CD8-positive, alpha-beta memory T cell (primary cell): Measurements from ENCODE around the gene CEND1. TPM values are rescaled to one million over a fixed set of nuclear protein-coding genes. Genes with fewer than 3 reads are reported as not detected.

Experiments used
- CTCF ChIA-PET: fragments of 350-600 bp; sonication (Branson Sonifier 250); formaldehyde crosslinking; loops from one replicate; lab custom pipeline; 2021; ENCODE audit warnings: antibody characterized with exemption; lab: Charles Lee
- POLR2A ChIA-PET: fragments of 350-600 bp; sonication (Branson Sonifier 250); formaldehyde crosslinking; loops from one replicate; lab custom pipeline; 2021; ENCODE audit warnings: antibody characterized with exemption; lab: Charles Lee
- DNase-seq, 5 donors: peaks; one replicate each; pipeline versions ENCODE4 v3.0.0 to v3.0.0-alpha.2; 2020 to 2022; ENCODE audit warnings: mixed read lengths in 1 of 5
- H3K27ac ChIP-seq: one replicate; pipeline ENCODE4 v1.7.0; 2013; ENCODE audit warnings: low read depth, mild to moderate bottlenecking, low read length, moderate library complexity
- H3K27me3 ChIP-seq: 2 replicates; pipeline ENCODE4 v1.7.0; 2013; ENCODE audit warnings: low read length, mild to moderate bottlenecking; ENCODE audit not compliant: insufficient read depth, poor library complexity, severe bottlenecking
- H3K36me3 ChIP-seq: 2 replicates; pipeline ENCODE4 v1.7.0; 2013; ENCODE audit warnings: mild to moderate bottlenecking, low read length, moderate library complexity; ENCODE audit not compliant: insufficient read depth
- H3K4me1 ChIP-seq: 2 replicates; pipeline ENCODE4 v1.7.0; 2013; ENCODE audit warnings: mild to moderate bottlenecking, low read length, moderate library complexity; ENCODE audit not compliant: insufficient read depth
- H3K4me3 ChIP-seq: 2 replicates; pipeline ENCODE4 v1.7.0; 2013; ENCODE audit warnings: mild to moderate bottlenecking, low read length
- H3K9me3 ChIP-seq: 2 replicates; pipeline ENCODE4 v1.7.0; 2013; ENCODE audit warnings: mild to moderate bottlenecking, low read length
- H3K27ac Mint-ChIP-seq, 8 donors: one replicate each; pipeline ENCODE4 v1.8.0; 2020 to 2021; ENCODE audit warnings: mixed read lengths in 8 of 8, mild to moderate bottlenecking in 6 of 8, inconsistent platforms in 3 of 8, moderate library complexity in 3 of 8
- H3K27me3 Mint-ChIP-seq, 2 donors: one replicate each; pipeline ENCODE4 v1.8.0; 2020 to 2021; ENCODE audit warnings: mixed read lengths in 2 of 2, mild to moderate bottlenecking in 1 of 2, moderate library complexity in 1 of 2
- H3K36me3 Mint-ChIP-seq, 3 donors: one replicate each; pipeline ENCODE4 v1.8.0; 2020 to 2021; ENCODE audit warnings: mixed read lengths in 3 of 3, inconsistent platforms in 1 of 3, mild to moderate bottlenecking in 1 of 3
- H3K4me1 Mint-ChIP-seq, 3 donors: one replicate each; pipeline ENCODE4 v1.8.0; 2020 to 2021; ENCODE audit warnings: mixed read lengths in 3 of 3, inconsistent platforms in 1 of 3, mild to moderate bottlenecking in 1 of 3
- H3K4me3 Mint-ChIP-seq, 7 donors: one replicate each; pipeline ENCODE4 v1.8.0; 2020 to 2021; ENCODE audit warnings: mixed read lengths in 7 of 7, mild to moderate bottlenecking in 6 of 7, moderate library complexity in 4 of 7, inconsistent platforms in 2 of 7
- H3K9me3 Mint-ChIP-seq, 5 donors: one replicate each; pipeline ENCODE4 v1.8.0; 2020 to 2022; ENCODE audit warnings: mixed read lengths in 5 of 5, mild to moderate bottlenecking in 3 of 5, moderate library complexity in 2 of 5, inconsistent platforms in 1 of 5
- polyA plus RNA-seq: library from polyadenylated mRNA; unstranded; fragments of 300-500 nt; fragmentation: Illumina TruSeq; gene quantifications from one replicate; pipeline ENCODE4 v1.2.3, GENCODE V29; 2021
- total RNA-seq, 2 experiments: library from RNA; stranded (reverse); gene quantifications; one replicate each; pipeline ENCODE4 v1.2.3, GENCODE V29; 2021

CEND1 gene
- total and polyA plus RNA-seq, 3 experiments from 2014 or later = 0.13 to 2.6 (median 2.1) TPM

GRCh38 chr11:786235-787083, 3.4 kb downstream of the CEND1 start:
- Histone ChIP-seq H3K27me3 (no peaks in the 10 kb centered on the region), H3K27ac (no peak overlapping the region), H3K4me3 (no peak overlapping the region), H3K4me1 (no peaks in the 10 kb centered on the region), H3K9me3 (no peaks in the 10 kb centered on the region), H3K36me3 (no peaks in the 10 kb centered on the region)
- H3K27ac Mint-ChIP-seq = no peak overlapping the region
- DNase-seq = no peak
- H3K27me3 Mint-ChIP-seq = peaks cover 3% of the 10 kb centered on the region in 2 donors
- H3K4me3 Mint-ChIP-seq = no peak overlapping the region
- peaks cover 0 to 13% (median 0%) of the 10 kb centered on the region in 3 donors for H3K36me3 Mint-ChIP-seq
- no peaks in the 10 kb centered on the region for H3K9me3 Mint-ChIP-seq
- ChIA-PET CTCF (no interaction called here), POLR2A (interaction anchor here (0.6 kb wide), 1 partner anchor 9 kb away, joined by 3 read pairs; no protein-coding TSS in a partner anchor)
- H3K4me1 Mint-ChIP-seq = peaks cover 0 to 14% (median 4%) of the 10 kb centered on the region in 3 donors

- H3K27ac Mint-ChIP-seq = peak overlapping the region in 2 of 8 donors; percentile 47 to 60
- Histone ChIP-seq H3K27ac (no peak overlapping the region), H3K36me3 (no peaks in the 10 kb centered on the region), H3K9me3 (no peaks in the 10 kb centered on the region), H3K4me1 (peaks cover under 1% of the 10 kb centered on the region), H3K27me3 (no peaks in the 10 kb centered on the region), H3K4me3 (no peak overlapping the region)
- ChIA-PET CTCF (no interaction called here), POLR2A (no interaction called here)
- peaks cover 0 to 12% (median 0%) of the 10 kb centered on the region in 3 donors for H3K36me3 Mint-ChIP-seq
- peaks cover 0 to 23% (median 12%) of the 10 kb centered on the region in 3 donors for H3K4me1 Mint-ChIP-seq
- H3K4me3 Mint-ChIP-seq = no peak overlapping the region
- no peak for DNase-seq
- H3K27me3 Mint-ChIP-seq = no peaks in the 10 kb centered on the region
- H3K9me3 Mint-ChIP-seq = no peaks in the 10 kb centered on the region
Observed at GRCh38 chr11:783581-784015, 6.3 kb downstream of the CEND1 start.

DNA sequence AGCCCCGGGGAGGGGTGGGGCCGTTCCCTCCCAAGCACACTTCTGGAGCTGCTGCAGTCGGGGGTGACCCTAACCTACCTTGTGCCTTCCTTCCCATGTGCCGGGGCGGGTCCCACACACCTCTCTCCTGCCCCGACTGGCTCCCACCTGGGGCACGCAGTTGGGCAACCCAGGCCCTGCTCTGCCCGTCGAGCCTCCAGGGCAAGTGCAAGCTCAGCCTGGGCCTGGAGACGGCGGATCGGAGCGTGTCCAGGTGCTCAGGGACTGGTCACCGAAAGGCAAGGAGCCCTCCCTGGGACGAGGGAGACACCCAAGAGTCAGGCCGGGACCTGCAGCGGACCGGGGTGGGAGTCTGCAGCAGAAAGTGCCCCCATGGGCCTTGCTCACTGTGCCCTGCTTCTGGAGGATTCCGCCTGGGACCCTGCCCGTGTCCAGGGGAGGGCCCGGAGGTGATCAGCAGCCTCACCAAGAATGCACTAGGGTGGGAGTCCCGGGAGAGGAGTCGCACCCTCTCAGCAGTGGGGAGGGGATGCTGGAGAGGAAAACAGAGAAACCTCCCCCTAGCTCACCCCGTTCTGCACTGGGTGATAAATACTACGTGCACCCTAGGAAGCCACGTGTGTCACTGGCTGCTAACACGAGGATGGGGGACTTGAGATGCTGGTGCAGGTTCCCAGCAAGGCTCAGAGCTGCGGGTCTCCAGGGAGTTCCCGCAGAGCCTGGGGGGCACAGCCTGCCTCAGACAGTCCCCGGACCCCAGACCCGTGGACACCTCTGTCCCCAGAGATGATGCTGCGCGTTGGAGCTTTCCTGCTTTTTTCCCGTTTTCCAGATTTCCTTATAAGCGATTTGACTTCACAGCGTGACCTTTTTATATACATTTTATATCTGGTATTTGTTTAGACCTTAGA, 7.4 kb downstream of the CEND1 start:
- no peaks in the 10 kb centered on the region for H3K27me3 Mint-ChIP-seq
- no peaks in the 10 kb centered on the region for H3K36me3 ChIP-seq
- H3K27ac Mint-ChIP-seq = no peak overlapping the region
- H3K4me3 ChIP-seq = no peak overlapping the region
- H3K4me1 Mint-ChIP-seq = peaks cover 0 to 24% (median 10%) of the 10 kb centered on the region in 3 donors
- no peaks in the 10 kb centered on the region for H3K9me3 ChIP-seq
- DNase-seq = no peak
- H3K4me3 Mint-ChIP-seq = no peak overlapping the region
- no peaks in the 10 kb centered on the region for H3K9me3 Mint-ChIP-seq
- ChIA-PET CTCF (no interaction called here), POLR2A (interaction anchor here (0.6 kb wide), 1 partner anchor 61 kb away, joined by 4 read pairs; no protein-coding TSS in a partner anchor)
- H3K4me1 ChIP-seq = peaks cover 8% of the 10 kb centered on the region
- H3K27me3 ChIP-seq = no peaks in the 10 kb centered on the region
- peaks cover 0 to 12% (median 0%) of the 10 kb centered on the region in 3 donors for H3K36me3 Mint-ChIP-seq
- H3K27ac ChIP-seq = no peak overlapping the region

- no peak overlapping the region for H3K27ac Mint-ChIP-seq
- Histone ChIP-seq H3K4me3 (no peak overlapping the region), H3K36me3 (no peaks in the 10 kb centered on the region), H3K27ac (no peak overlapping the region), H3K9me3 (no peaks in the 10 kb centered on the region), H3K4me1 (peaks cover 21% of the 10 kb centered on the region), H3K27me3 (no peaks in the 10 kb centered on the region)
- ChIA-PET POLR2A (no interaction called here), CTCF (no interaction called here)
- H3K27me3 Mint-ChIP-seq = no peaks in the 10 kb centered on the region
- no peak for DNase-seq
- no peaks in the 10 kb centered on the region for H3K9me3 Mint-ChIP-seq
- H3K4me3 Mint-ChIP-seq = peak overlapping the region in 4 of 7 donors; percentile 52 to 80 (median 63)
- H3K4me1 Mint-ChIP-seq = peaks cover 5 to 31% (median 18%) of the 10 kb centered on the region in 3 donors
- peaks cover 0 to 13% (median 0%) of the 10 kb centered on the region in 3 donors for H3K36me3 Mint-ChIP-seq
Observed at GRCh38 chr11:779955-780532, 9.8 kb downstream of the CEND1 start.

- H3K9me3 ChIP-seq = no peaks in the 10 kb centered on the region
- DNase-seq = no peak
- Mint-ChIP-seq H3K27ac (peak overlapping the region in 1 of 8 donors; percentile 65), H3K27me3 (no peaks in the 10 kb centered on the region), H3K9me3 (no peaks in the 10 kb centered on the region), H3K36me3 (peaks cover 0 to 11% (median 0%) of the 10 kb centered on the region in 3 donors), H3K4me3 (peak overlapping the region; percentile 29 to 80 (median 62)), H3K4me1 (peaks cover 5 to 31% (median 21%) of the 10 kb centered on the region in 3 donors)
- no peaks in the 10 kb centered on the region for H3K36me3 ChIP-seq
- CTCF ChIA-PET = interaction anchor here (1.5 kb wide), 1 partner anchor 16 kb away, joined by 3 read pairs; no protein-coding TSS in a partner anchor
- H3K4me1 ChIP-seq = peaks cover 21% of the 10 kb centered on the region
- no peak overlapping the region for H3K27ac ChIP-seq
- POLR2A ChIA-PET = interaction anchor here (1.1 kb wide), 1 partner anchor 16 kb away, joined by 3 read pairs; no protein-coding TSS in a partner anchor
- no peak overlapping the region for H3K4me3 ChIP-seq
- H3K27me3 ChIP-seq = no peaks in the 10 kb centered on the region
Observed at GRCh38 chr11:778976-779954, 10.6 kb downstream of the CEND1 start.

- DNase-seq = peak; percentile 91 to 95 (median 94)
- peak within 1 kb of the TSS in 7 of 8 donors; percentile 45 to 98 (median 84) for H3K27ac Mint-ChIP-seq
- H3K36me3 ChIP-seq = no peaks in the 10 kb centered on the region
- H3K4me3 ChIP-seq = peak within 1 kb of the TSS; percentile 65
- no peaks in the 10 kb centered on the region for H3K9me3 Mint-ChIP-seq
- CTCF ChIA-PET = interaction anchor here (1.5 kb wide), 1 partner anchor 18 kb away, joined by 3 read pairs; no protein-coding TSS in a partner anchor
- no peaks in the 10 kb centered on the region for H3K27me3 ChIP-seq
- no peaks in the 10 kb centered on the region for H3K9me3 ChIP-seq
- H3K4me1 ChIP-seq = peaks cover 21% of the 10 kb centered on the region
- H3K27ac ChIP-seq = peak within 1 kb of the TSS; percentile 54
- H3K4me3 Mint-ChIP-seq = peak within 1 kb of the TSS; percentile 77 to 94 (median 87)
- H3K4me1 Mint-ChIP-seq = peaks cover 5 to 32% (median 22%) of the 10 kb centered on the region in 3 donors
- POLR2A ChIA-PET = interaction anchor here (0.6 to 1.1 kb wide), 8 partner anchors 9 to 259 kb away, joined by 3 to 8 read pairs (median 3); partner anchors contain the start of genes DEAF1 and TALDO1
- peaks cover 0 to 7% (median 0%) of the 10 kb centered on the region in 3 donors for H3K36me3 Mint-ChIP-seq
- H3K27me3 Mint-ChIP-seq = no peaks in the 10 kb centered on the region
Observed at GRCh38 chr11:777288-778255, 12.3 kb downstream of the CEND1 start, which contains the start of gene GATD1. TSS of gene GATD1 (minus strand) at chr11:777487. CDS start at chr11:777462, 25 bp downstream.
